PC-3 (cell line): ENCODE data around the gene ANO7.

Source experiments
- EZH2 ChIP-seq: fragments of 300-600 bp; sonication (generic); IDR thresholded peaks from one replicate; pipeline ENCODE4 v1.6.1; 2017; ENCODE audit warnings: antibody characterized with exemption, mild to moderate bottlenecking, low read length; ENCODE audit not compliant: unreplicated experiment
- EZH2phosphoT487 ChIP-seq: fragments of 300-600 bp; sonication (generic); IDR thresholded peaks from 2 replicates; pipeline ENCODE4 v1.6.1; 2018; ENCODE audit warnings: mild to moderate bottlenecking, antibody characterized with exemption, low read length, borderline replicate concordance
- TF ChIP-seq, protein P1 (sequence below): fragments of 300-600 bp; sonication (generic); conservative IDR thresholded peaks from 2 replicates; pipeline ENCODE4 v1.5.1; 2017; ENCODE audit warnings: antibody characterized with exemption, low read depth, mild to moderate bottlenecking, low read length

GRCh38 chr2:241255542-241256167, 67.2 kb downstream of the ANO7 start:
- TF ChIP-seq, protein P1, sequence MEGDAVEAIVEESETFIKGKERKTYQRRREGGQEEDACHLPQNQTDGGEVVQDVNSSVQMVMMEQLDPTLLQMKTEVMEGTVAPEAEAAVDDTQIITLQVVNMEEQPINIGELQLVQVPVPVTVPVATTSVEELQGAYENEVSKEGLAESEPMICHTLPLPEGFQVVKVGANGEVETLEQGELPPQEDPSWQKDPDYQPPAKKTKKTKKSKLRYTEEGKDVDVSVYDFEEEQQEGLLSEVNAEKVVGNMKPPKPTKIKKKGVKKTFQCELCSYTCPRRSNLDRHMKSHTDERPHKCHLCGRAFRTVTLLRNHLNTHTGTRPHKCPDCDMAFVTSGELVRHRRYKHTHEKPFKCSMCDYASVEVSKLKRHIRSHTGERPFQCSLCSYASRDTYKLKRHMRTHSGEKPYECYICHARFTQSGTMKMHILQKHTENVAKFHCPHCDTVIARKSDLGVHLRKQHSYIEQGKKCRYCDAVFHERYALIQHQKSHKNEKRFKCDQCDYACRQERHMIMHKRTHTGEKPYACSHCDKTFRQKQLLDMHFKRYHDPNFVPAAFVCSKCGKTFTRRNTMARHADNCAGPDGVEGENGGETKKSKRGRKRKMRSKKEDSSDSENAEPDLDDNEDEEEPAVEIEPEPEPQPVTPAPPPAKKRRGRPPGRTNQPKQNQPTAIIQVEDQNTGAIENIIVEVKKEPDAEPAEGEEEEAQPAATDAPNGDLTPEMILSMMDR, result no peak
- TF ChIP-seq EZH2, result no peak
- no peak for TF ChIP-seq EZH2phosphoT487
